Measurements from ENCODE around the gene RARRES2.

RARRES2 gene

DNA sequence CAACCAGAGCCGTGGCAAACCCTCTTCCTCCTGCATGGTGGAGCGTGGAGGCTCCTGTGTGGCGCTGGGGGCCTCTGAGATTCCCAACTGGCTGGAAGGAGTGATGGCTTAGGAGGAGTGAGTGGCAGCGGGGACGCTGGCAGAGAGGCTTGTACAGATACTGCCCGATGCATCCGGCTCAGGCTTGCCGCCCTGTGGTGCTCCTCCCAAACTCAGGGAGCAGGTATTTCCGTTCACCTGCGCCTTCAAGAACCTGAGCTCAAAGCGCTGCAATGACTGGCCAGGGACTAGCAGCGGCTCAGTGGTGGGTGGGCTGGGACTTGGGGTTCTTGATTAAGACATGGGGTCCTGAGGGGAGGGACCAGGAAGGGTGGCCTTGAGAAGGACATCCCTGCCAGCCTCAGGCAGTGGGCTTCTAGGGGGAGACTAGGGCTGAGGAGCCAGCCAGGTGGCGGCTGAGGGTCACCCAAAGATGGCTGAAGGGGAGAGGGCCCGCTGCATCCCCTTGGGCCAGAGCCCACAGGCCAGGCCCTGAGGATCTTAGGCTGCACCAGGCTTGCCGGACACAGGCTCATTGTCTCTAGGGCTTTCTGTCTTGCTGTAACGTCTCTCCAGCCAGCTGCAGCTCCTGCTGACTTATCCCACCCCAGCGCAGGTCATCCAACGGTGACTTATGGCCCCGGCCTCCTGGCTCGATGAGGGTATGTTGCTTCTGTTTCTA, 40.9 kb upstream of the RARRES2 start:
- DNase-seq = no peak
- no peaks in the 10 kb centered on the region for H3K9me3 ChIP-seq (ENCODE audit: insufficient read depth, low read length, severe bottlenecking)
- peaks cover 86% of the 10 kb centered on the region for H3K79me2 ChIP-seq (ENCODE audit: insufficient read depth, low read length)
- no peak overlapping the region for H3K4me3 ChIP-seq (ENCODE audit: low read depth in 1 of 2, low read length in 2 of 2)
- peaks cover 43% of the 10 kb centered on the region for H3K4me1 ChIP-seq (ENCODE audit: insufficient read depth, low read length)
- H2AFZ ChIP-seq (ENCODE audit: low read depth, low read length) = no peak overlapping the region
- ATAC-seq (ENCODE audit: insufficient read depth, low read depth) = no peak
- no peak overlapping the region for H3K4me2 ChIP-seq (ENCODE audit: insufficient read depth, low read length)
- no peak overlapping the region for H3K27ac ChIP-seq (ENCODE audit: low read length)
- H3K27me3 ChIP-seq (ENCODE audit: insufficient read depth, low read length, poor library complexity) = no peaks in the 10 kb centered on the region
- no peak for TF ChIP-seq EZH2 (IDR thresholded peaks at IDR 0.05; ENCODE audit: borderline replicate concordance, low read depth, low read length, severe bottlenecking)
- TF ChIP-seq, protein P1, sequence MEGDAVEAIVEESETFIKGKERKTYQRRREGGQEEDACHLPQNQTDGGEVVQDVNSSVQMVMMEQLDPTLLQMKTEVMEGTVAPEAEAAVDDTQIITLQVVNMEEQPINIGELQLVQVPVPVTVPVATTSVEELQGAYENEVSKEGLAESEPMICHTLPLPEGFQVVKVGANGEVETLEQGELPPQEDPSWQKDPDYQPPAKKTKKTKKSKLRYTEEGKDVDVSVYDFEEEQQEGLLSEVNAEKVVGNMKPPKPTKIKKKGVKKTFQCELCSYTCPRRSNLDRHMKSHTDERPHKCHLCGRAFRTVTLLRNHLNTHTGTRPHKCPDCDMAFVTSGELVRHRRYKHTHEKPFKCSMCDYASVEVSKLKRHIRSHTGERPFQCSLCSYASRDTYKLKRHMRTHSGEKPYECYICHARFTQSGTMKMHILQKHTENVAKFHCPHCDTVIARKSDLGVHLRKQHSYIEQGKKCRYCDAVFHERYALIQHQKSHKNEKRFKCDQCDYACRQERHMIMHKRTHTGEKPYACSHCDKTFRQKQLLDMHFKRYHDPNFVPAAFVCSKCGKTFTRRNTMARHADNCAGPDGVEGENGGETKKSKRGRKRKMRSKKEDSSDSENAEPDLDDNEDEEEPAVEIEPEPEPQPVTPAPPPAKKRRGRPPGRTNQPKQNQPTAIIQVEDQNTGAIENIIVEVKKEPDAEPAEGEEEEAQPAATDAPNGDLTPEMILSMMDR (IDR thresholded peaks at IDR 0.05; ENCODE audit: borderline replicate concordance, extremely low read depth, low read length, poor library complexity, severe bottlenecking) = no peak
- H4K20me1 ChIP-seq (ENCODE audit: insufficient read depth, low read length) = peaks cover 19% of the 10 kb centered on the region
- H3K9ac ChIP-seq (ENCODE audit: low read depth, low read length) = no peak overlapping the region
- peaks cover 29% of the 10 kb centered on the region for H3K36me3 ChIP-seq (ENCODE audit: insufficient read depth, low read length)

DNA sequence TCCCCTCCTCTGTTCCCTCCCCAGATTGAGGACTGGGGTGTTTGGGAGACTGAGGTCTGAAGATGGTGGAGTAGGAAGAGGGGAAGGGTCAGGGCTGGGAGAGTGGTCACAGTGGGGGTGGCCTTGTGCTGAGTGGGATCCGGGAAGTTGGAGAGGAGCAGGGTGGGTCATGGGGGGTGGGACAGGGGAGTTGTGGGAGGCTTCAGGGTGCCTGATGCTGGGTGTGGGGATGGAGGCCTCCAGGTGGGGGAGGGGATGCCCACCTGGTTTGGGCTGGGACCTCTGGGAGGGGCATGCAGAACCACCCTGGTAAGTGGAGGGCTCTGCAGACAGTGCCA, 40.3 kb upstream of the RARRES2 start:
- TF ChIP-seq, protein P1 (IDR thresholded peaks at IDR 0.05; ENCODE audit: borderline replicate concordance, extremely low read depth, low read length, poor library complexity, severe bottlenecking) = no peak
- TF ChIP-seq EZH2 (IDR thresholded peaks at IDR 0.05; ENCODE audit: borderline replicate concordance, low read depth, low read length, severe bottlenecking) = no peak
- Histone ChIP-seq H3K27ac (ENCODE audit: low read length) (no peak overlapping the region), H3K9me3 (ENCODE audit: insufficient read depth, low read length, severe bottlenecking) (no peaks in the 10 kb centered on the region), H3K79me2 (ENCODE audit: insufficient read depth, low read length) (peaks cover 90% of the 10 kb centered on the region), H2AFZ (ENCODE audit: low read depth, low read length) (no peak overlapping the region), H3K27me3 (ENCODE audit: insufficient read depth, low read length, poor library complexity) (no peaks in the 10 kb centered on the region), H3K9ac (ENCODE audit: low read depth, low read length) (no peak overlapping the region), H3K4me1 (ENCODE audit: insufficient read depth, low read length) (peaks cover 49% of the 10 kb centered on the region), H3K4me3 (ENCODE audit: low read depth in 1 of 2, low read length in 2 of 2) (no peak overlapping the region), H3K36me3 (ENCODE audit: insufficient read depth, low read length) (peaks cover 28% of the 10 kb centered on the region), H3K4me2 (ENCODE audit: insufficient read depth, low read length) (no peak overlapping the region), H4K20me1 (ENCODE audit: insufficient read depth, low read length) (peaks cover 19% of the 10 kb centered on the region)
- DNase-seq (no peak), ATAC-seq (ENCODE audit: insufficient read depth, low read depth) (no peak)

DNA sequence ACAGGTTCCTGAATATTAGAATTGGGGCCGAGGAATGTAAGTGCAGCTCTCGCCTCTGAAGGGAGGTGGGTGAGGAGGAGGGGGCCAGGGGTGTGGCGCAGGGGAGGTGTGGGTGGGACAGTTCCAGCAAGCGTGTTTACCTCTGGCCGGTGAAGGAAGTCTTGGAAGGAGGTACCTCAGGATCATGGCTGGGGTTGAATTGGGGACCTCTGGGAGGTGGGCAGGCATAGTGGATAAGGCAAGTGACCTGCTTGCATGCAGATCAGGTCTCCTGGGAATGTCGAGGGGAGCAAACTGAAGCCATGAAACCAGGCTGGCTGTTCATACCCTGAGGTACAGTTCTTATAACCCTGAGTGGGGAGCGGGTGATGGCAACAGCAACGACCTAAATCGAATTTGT, 39.7 kb upstream of the RARRES2 start:
- H3K27ac ChIP-seq (ENCODE audit: low read length) = peak overlapping the region; percentile 58; the same call in 1 of the 2 replicates
- H3K4me3 ChIP-seq (ENCODE audit: low read depth in 1 of 2, low read length in 2 of 2) = no peak overlapping the region
- ATAC-seq (ENCODE audit: insufficient read depth, low read depth) = no peak
- H3K79me2 ChIP-seq (ENCODE audit: insufficient read depth, low read length) = peaks cover 90% of the 10 kb centered on the region
- H2AFZ ChIP-seq (ENCODE audit: low read depth, low read length) = no peak overlapping the region
- peaks cover 55% of the 10 kb centered on the region for H3K4me1 ChIP-seq (ENCODE audit: insufficient read depth, low read length)
- peaks cover 23% of the 10 kb centered on the region for H3K36me3 ChIP-seq (ENCODE audit: insufficient read depth, low read length)
- DNase-seq = no peak
- H3K27me3 ChIP-seq (ENCODE audit: insufficient read depth, low read length, poor library complexity) = no peaks in the 10 kb centered on the region
- peaks cover 24% of the 10 kb centered on the region for H4K20me1 ChIP-seq (ENCODE audit: insufficient read depth, low read length)
- TF ChIP-seq, protein P1 (IDR thresholded peaks at IDR 0.05; ENCODE audit: borderline replicate concordance, extremely low read depth, low read length, poor library complexity, severe bottlenecking) = no peak
- no peak for TF ChIP-seq EZH2 (IDR thresholded peaks at IDR 0.05; ENCODE audit: borderline replicate concordance, low read depth, low read length, severe bottlenecking)
- peak overlapping the region; percentile 83; the same call in 1 of the 2 replicates for H3K4me2 ChIP-seq (ENCODE audit: insufficient read depth, low read length)
- no peaks in the 10 kb centered on the region for H3K9me3 ChIP-seq (ENCODE audit: insufficient read depth, low read length, severe bottlenecking)
- peak overlapping the region; percentile 95; the same call in 1 of the 2 replicates for H3K9ac ChIP-seq (ENCODE audit: low read depth, low read length)

Measured in DND-41 (cell line).